CD4-positive, alpha-beta T cell treated with Interleukin-6 at 100 ng/mL for 8 hours (primary cell): ENCODE data around the gene PCSK6.

Experiments
- DNase-seq: peaks from one replicate; pipeline ENCODE4 v3.0.0-alpha.2; 2020; ENCODE audit warnings: mixed read lengths, low spot score

PCSK6 gene

DNA sequence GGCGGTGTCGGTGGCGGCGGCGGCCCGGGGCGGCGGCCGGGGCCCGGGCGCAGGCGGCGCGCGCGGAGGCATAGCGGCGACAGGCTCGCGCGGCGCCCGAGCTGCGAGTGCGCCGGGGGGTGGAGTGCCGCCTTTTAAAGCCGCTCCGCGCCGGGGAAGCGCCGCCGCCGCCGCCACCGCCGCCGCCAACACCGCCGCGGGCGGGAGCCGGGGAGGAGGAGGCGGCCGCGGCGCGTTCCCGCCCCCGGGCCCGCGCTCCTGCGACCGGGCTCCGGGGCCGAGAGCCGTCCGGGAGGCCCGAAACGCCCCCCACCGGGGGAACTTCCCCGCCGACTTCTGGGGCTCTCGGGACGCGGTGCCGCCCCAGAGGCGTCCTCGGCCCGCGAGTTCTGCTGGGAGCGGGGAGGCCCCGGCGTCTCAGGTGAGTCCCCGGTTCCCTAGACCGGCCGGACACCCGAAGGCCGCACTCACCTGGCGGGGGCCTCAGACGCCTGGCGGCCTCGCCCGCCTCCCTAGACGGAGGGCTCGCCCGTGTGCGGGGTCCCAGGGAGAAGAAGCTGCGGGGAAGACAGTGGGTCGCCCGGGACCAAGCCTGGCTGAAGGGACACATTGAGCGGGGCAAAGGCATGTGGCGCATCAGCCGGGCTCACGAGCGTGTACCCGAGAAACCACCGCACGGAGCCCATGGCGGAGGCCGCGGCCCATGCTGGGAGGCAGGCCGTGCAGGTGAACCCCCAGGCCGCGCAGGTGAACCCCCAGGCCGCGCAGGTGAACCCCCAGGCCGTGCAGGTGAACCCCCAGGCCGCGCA lies at the start of gene PCSK6:
TSS of gene PCSK6 (minus strand) at position 109 of the 809 bp plus-strand sequence. CDS start at position 72, 37 bp downstream.
- DNase-seq = no peak

DNA sequence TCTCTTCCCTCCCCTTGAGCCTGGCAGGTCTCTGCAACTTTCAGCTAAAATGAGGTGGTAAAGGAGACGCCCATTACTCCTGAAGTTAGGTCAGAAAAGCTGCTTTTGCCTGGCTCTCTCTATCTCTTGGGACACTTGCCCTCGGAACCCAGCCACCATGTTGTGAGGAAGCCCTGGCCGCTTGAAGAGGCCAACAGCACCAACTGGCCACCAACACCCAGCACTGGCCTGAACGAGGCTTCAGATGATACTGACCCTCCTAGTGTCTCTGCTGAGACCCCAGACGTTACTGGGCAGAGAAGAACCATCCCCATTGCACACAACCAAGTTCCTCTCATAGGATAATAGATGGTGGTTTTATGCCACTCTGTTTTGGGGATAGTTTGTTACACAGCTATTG lies 49.5 kb upstream of the PCSK6 start:
- no peak for DNase-seq

DNA sequence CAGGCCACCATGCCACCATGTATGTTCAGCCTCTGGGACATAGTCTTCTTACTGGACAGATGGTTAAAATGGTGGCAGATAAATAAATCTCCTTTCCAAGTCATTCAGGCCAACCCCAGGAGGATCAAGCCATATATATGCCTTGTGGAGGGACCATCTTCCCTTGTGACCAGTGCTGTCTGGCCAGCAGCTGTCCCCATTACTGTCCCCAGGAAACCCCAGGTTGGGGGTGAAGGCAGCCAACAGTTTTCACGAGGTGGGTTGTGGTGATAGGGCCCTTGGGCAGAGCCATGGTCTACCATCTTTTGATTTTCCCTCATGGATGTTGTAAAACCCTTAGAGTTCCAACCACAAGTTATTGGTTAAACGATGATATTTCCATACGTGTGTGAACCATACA lies 48.7 kb upstream of the PCSK6 start:
- no peak for DNase-seq

DNA sequence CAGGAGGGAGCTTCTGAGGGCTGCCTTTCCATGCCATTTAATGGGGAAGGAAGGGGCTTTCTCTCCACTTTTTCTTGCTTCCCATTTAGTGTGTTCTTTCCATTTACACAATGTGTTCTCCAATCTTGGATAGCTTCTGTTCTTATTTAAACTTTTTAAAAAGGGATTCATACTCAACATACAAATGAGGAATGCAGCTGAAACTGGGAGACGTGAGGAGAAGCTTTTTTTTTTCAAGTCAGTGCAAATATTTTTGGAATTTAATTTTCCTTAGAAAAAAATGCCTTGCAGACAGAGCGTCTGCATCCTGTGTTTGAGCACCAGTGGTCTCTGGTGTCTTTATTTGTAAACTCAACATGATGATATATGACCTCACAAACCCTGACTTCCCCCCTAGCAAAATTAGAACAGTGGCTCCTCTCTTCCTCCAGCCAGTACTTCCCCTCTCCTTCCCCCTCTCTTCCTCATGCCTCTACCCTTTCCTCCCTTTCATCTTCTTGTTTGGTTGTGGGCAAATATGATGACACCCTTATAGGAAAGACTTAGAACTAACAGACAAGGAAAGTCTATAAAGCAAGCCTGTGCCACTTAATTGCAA lies 48.1 kb upstream of the PCSK6 start:
- DNase-seq = no peak

GRCh38 chr15:101536875-101537405 lies 47.4 kb upstream of the PCSK6 start:
- no peak for DNase-seq

- no peak for DNase-seq
These were observed 46.8 kb upstream of the PCSK6 start for GRCh38 chr15:101536166-101536874.

DNA sequence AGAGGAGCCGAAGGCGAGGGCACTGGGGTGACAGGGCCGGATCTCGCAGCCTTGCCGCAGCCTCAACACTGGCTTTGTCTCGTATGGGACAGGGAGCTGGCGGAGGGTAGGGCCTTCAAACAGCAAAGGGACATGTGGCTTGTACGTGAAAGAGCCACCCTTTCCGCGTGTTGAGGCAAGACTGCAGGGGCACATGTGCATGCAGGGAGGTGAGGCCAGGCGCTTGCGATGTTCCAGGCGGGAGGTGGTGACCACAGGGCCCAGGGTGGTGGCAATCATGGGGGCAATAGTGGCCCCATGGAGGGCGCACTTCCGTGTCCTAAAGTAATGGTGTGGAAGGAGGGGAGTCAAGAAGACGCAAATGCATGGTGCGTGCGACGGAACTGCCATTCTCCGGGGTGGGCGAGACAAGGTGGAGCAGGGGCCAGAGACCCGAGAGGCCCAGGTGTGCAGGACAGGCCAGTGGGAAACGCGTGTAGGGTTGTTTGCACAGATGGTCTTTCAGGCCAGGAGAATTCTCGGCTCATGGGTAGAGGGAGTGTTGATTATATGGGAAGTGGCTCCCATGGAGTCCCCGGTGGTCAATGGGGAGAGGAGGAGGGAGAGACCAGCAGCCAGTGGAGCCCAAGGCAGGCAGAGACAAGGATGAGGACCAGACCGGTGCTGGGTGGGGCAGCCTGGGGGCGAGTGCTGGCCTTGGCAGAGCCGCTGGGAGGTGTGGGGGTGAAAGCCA lies 45.8 kb upstream of the PCSK6 start:
- DNase-seq = no peak

DNA sequence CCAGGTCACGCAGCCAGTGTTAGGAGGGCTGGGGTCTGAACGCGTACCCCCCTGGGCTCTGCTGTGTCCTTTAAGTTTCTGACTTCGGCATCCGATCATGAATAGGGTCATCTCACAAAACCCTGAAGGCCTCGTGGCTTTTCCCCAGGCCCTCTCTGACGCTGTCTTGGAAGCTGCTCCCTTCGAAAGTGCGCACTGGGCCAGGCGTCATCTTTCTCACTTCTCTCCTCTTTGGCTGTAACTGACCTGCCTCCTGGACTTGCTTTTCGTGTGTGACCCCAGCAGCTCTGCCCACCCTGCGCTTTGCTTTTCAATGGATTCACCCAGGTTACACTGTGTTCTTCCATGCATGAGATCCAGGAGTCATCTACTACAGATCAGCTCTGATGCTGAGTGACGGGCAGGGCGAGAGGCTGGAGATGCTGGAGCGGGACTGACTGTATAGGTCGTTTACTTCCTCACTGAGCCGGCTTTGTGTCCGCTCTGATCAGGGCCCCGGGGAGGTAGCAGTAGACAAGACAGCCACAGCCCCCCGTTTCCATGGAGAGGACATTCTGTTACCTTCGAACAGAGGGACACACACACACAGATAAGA lies 45.0 kb upstream of the PCSK6 start:
- DNase-seq = no peak

- no peak for DNase-seq
These were observed 44.0 kb upstream of the PCSK6 start for GRCh38 chr15:101533371-101534140.

GRCh38 chr15:101532865-101533264 lies 43.4 kb upstream of the PCSK6 start:
- no peak for DNase-seq

DNA sequence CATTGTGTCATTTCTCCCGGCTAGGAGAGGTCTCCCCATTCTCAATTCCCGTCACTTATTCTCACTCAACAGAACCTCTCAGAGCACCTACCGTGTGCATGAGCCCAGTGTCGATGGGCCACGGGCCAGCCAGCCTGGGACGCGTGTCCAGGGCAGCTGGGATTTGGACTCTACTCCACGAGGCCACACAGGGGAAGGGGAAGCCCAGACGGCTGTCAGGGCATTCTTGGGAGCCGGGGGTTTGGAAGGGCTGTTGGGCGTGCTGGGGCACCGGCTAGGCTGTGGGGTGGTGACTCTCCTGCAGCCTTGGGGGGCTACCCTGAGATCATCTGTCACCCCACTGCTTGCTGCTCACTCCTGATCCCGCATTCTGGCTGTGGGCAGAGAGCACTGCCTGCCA lies 41.7 kb upstream of the PCSK6 start:
- no peak for DNase-seq

DNA sequence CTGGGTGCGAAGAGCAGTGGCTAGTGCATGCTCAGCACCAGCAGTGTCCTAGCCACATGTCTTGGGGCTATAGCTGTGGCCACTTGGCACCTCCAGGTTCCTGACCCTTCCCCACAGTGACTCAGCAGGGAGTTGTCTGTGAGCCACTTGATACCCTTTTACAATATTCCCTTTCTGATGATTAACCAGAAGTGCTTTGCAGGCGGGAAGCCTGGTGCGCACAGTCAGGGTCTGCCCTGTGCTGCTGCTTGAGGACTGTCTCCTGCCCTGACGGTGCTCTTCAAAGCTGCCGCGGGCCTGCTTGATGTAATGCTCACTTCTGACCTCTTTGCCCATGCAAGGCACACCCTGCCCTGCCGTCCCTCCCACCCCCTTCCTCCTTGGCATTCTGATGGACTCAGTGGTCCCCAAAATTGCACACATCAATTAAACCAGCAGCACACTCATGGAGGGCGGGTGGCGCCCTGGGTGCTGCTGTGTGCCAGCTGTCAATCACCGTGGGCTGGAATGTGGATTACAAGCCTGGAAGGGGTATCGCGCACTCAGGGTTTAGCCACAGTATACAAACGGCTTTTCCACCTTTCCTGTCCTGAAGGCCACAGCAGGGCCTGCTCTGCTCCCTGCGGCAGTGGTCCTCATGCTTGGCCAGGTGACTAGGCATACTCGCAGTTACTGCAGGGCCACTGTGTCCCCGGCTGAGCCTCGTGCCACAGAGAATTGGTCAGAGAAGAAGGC lies 40.9 kb upstream of the PCSK6 start:
- DNase-seq = no peak

- no peak for DNase-seq
These were observed 39.4 kb upstream of the PCSK6 start for GRCh38 chr15:101528917-101529299.

DNA sequence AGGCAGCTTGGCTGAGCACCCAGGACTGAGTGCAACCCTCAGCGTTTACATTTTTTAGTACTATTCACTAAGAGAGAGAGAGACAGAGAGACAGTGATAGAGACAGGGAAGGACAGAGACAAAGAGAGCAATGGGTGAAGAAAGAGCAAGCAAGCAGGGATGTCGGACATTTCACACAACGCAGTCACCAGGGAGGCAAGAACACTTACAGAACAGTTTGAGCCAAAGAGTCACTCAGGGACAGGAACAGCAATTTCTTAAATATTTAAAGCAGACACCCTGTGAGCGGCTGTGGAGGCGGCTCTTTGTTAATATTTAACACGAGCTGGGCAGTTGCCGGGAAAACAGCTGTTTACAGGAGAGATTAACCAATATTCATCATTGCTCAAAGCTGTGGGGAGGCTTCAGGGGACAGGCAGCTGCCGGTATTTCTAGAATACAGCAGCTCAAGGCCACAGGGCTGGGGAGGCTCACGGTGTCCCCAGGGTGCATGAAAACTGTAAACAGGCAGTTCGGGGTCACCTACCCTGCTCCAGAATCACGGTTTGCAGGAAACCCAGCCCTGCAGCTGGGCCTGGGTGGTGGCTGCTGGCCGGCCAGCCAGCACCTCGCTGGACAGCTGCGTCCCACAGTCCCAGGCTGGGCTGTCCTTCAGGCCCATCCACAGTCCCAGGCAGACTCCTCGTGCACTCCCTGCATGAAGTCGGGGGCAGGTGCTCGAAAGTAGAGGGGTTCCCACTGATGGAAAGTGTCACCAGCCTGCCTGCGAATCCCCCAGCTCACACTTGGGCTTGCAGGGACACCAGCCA lies 38.8 kb upstream of the PCSK6 start:
- DNase-seq = no peak

DNA sequence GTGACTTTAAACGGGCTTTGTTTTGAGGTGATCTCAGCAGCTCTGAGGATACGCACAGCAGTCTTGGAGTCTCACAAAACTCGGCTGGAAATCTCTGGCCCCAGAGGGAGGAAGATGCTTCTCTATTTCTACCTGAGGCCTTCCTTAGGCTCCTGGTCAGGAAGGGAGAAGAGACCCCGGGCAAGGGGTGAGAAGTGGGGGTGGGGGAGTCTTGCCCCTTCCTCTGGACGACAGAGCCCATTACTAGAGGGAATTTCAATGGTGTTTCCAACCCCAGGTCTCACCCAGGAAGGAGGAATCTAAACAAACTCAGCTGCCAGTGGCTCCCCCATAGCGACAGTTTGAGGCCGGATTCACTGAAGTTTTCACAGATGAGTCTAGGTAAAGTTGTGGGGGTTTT lies 37.4 kb upstream of the PCSK6 start:
- DNase-seq = no peak

- DNase-seq = no peak
These were observed 36.9 kb upstream of the PCSK6 start for GRCh38 chr15:101526442-101526841.

- DNase-seq = no peak
These were observed 36.5 kb upstream of the PCSK6 start for GRCh38 chr15:101526021-101526420.

GRCh38 chr15:101525087-101525669 lies 35.7 kb upstream of the PCSK6 start:
- DNase-seq = no peak

DNA sequence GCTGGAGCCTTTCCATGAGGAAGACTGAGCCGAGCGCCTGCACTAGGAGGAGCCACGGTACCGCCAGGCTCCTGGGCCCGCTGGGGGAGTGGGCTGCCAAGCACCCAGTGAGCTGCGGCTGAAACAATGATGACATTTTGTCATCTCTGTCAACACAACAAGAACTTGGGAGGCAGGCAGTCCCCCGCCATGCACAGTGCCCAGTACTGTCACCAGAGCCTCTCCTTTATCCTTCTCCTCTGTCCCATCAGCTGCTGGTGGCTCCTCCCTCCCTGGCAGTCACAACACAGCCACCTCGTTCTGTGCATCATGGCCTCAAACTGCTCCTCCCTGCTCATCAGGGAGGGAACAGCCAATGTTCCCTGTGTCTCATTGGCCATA lies 34.0 kb upstream of the PCSK6 start:
- no peak for DNase-seq
